Hepatocyte (in vitro differentiated cells): ENCODE results near the gene CDKN3.
"Not testable (repeated sequence)": the region's sequence is repeated elsewhere in the genome, so short reads cannot be mapped to it uniquely, and the experiment has no call there.

ENCODE experiments used
- EZH2 ChIP-seq: fragments of 200-600 bp; sonication (generic); IDR thresholded peaks from 2 replicates; pipeline ENCODE4 v1.6.1; 2016; ENCODE audit warnings: antibody characterized with exemption, mild to moderate bottlenecking, borderline replicate concordance
- TF ChIP-seq, protein P1 (sequence below): fragments of 200-600 bp; sonication (generic); IDR thresholded peaks from 2 replicates; pipeline ENCODE4 v1.5.1; 2016; ENCODE audit warnings: antibody characterized with exemption, mild to moderate bottlenecking; ENCODE audit not compliant: poor library complexity

DNA sequence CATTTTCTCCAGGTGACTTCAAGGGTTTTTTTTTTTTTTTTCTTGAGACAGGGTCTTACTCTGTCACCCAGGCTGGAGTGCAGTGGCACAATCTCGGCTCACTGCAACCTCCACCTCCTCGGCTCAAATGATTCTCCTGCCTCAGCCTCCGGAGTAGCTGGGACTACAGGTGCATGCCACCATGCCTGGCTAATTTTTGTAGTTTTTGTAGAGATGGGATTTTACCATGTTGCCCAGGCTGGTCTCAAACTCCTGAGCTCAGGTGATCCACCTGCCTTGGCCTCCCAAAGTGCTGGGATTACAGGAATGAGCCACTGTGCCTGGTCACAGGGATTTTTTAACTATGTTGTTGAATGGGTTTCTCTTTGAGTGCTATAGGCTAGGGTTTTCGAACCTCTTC lies 41.1 kb downstream of the CDKN3 start:
- TF ChIP-seq, protein P1, sequence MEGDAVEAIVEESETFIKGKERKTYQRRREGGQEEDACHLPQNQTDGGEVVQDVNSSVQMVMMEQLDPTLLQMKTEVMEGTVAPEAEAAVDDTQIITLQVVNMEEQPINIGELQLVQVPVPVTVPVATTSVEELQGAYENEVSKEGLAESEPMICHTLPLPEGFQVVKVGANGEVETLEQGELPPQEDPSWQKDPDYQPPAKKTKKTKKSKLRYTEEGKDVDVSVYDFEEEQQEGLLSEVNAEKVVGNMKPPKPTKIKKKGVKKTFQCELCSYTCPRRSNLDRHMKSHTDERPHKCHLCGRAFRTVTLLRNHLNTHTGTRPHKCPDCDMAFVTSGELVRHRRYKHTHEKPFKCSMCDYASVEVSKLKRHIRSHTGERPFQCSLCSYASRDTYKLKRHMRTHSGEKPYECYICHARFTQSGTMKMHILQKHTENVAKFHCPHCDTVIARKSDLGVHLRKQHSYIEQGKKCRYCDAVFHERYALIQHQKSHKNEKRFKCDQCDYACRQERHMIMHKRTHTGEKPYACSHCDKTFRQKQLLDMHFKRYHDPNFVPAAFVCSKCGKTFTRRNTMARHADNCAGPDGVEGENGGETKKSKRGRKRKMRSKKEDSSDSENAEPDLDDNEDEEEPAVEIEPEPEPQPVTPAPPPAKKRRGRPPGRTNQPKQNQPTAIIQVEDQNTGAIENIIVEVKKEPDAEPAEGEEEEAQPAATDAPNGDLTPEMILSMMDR, result not testable (repeated sequence)
- not testable (repeated sequence) for TF ChIP-seq EZH2
